GM12878 (cell line): ENCODE data around the gene GABBR2. TPM values are rescaled to one million over a fixed set of nuclear protein-coding genes. Genes with fewer than 3 reads are reported as not detected.

Experiments used
- ATAC-seq: fragments of 200-7000 bp; cut with Tn5 transposase; 3 replicates; pipeline ENCODE4 v1.9.1; 2020; ENCODE audit warnings: mild to moderate bottlenecking, moderate library complexity
- BruUV-seq: library from RNA; stranded (reverse); fragments of 400-500 nt; replicated peaks from 2 replicates; lab custom pipeline; 2021; lab: Mats Ljungman, UMichigan
- CTCF ChIA-PET: fragments of 300-600 bp; sonication (Branson Sonifier 250); formaldehyde crosslinking; extraction: SDS; loops from one replicate; lab custom pipeline; 2021; ENCODE audit warnings: inconsistent platforms; lab: Yijun Ruan, JAX
- POLR2A ChIA-PET: fragments of 350-600 bp; formaldehyde crosslinking; extraction: SDS; loops from one replicate; lab custom pipeline; 2021; ENCODE audit warnings: inconsistent platforms; lab: Charles Lee
- RAD21 ChIA-PET: fragments of 300-600 bp; sonication (Branson Sonifier 250); formaldehyde crosslinking; loops from one replicate; lab custom pipeline; 2023; ENCODE audit warnings: antibody characterized with exemption; ENCODE audit not compliant: unreplicated experiment; lab: Charles Lee
- SMC1A ChIA-PET: fragments of 300-600 bp; sonication (Branson Sonifier 250); formaldehyde crosslinking; loops from one replicate; lab custom pipeline; 2023; ENCODE audit not compliant: unreplicated experiment, uncharacterized antibody; lab: Charles Lee
- DNase-seq: peaks from one replicate; pipeline ENCODE4 v3.0.0-alpha.2; 2011; ENCODE audit warnings: low read depth, low spot score
- FAIRE-seq: peaks from 3 replicates; lab custom pipeline; 2011; peaks lifted over from hg19 to GRCh38; lab: Jason Lieb, UNC
- H2AFZ ChIP-seq: 2 replicates; pipeline ENCODE4 v1.6.0; 2011; ENCODE audit warnings: low read depth, low read length, control low read depth; ENCODE audit not compliant: control insufficient read depth
- H3K27ac ChIP-seq: 2 replicates; pipeline ENCODE4 v1.5.1; 2011; ENCODE audit warnings: control low read depth; ENCODE audit not compliant: control insufficient read depth, insufficient read depth
- H3K27me3 ChIP-seq, 2 experiments: replicated peaks in 1 of 2; 2 replicates each; pipeline versions ENCODE4 v1.6.0 to v1.6.1; 2011; ENCODE audit warnings: low read length in 1 of 2; ENCODE audit not compliant: control insufficient read depth in 2 of 2, insufficient read depth in 2 of 2
- H3K36me3 ChIP-seq, 2 experiments: 2 replicates each; pipeline ENCODE4 v1.5.1; 2011; ENCODE audit warnings: low read length in 1 of 2; ENCODE audit not compliant: control insufficient read depth in 2 of 2, insufficient read depth in 2 of 2
- H3K4me1 ChIP-seq: 2 replicates; pipeline ENCODE4 v1.6.1; 2011; ENCODE audit warnings: mild to moderate bottlenecking, low read length, moderate library complexity, mixed read lengths; ENCODE audit not compliant: control insufficient read depth, insufficient read depth
- H3K4me2 ChIP-seq: 2 replicates; pipeline ENCODE4 v1.6.0; 2011; ENCODE audit warnings: control low read depth; ENCODE audit not compliant: control insufficient read depth, insufficient read depth
- H3K4me3 ChIP-seq: fragments of 200-600 bp; sonication (generic); 2 replicates; pipeline ENCODE4 v1.5.1; 2016
- H3K79me2 ChIP-seq: 2 replicates; pipeline ENCODE4 v1.6.0; 2011; ENCODE audit warnings: low read length; ENCODE audit not compliant: control insufficient read depth, insufficient read depth
- H3K9ac ChIP-seq: 2 replicates; pipeline ENCODE4 v1.8.0; 2011; ENCODE audit warnings: low read length, control low read depth, mixed read lengths; ENCODE audit not compliant: control insufficient read depth, insufficient read depth
- H3K9me3 ChIP-seq: replicated peaks from 3 replicates; pipeline ENCODE4 v1.5.1; 2011; ENCODE audit warnings: mild to moderate bottlenecking, low read length; ENCODE audit not compliant: control insufficient read depth, insufficient read depth
- H4K20me1 ChIP-seq: 2 replicates; pipeline ENCODE4 v1.6.0; 2011; ENCODE audit not compliant: control insufficient read depth, insufficient read depth
- CREM ChIP-seq: IDR thresholded peaks from 2 replicates; pipeline ENCODE4 v1.6.1; 2014; ENCODE audit warnings: antibody characterized with exemption, low read depth
- DPF2 ChIP-seq: fragments of 450-650 bp; IDR thresholded peaks from 2 replicates; pipeline ENCODE4 v1.6.1; 2017; ENCODE audit warnings: mild to moderate bottlenecking
- JUNB ChIP-seq: IDR thresholded peaks from 2 replicates; pipeline ENCODE4 v1.6.1; 2016; ENCODE audit warnings: antibody characterized with exemption, mild to moderate bottlenecking
- KAT2A ChIP-seq: conservative IDR thresholded peaks from 2 replicates; pipeline ENCODE4 v1.6.1; 2011; ENCODE audit warnings: low read depth, low read length; ENCODE audit not compliant: control insufficient read depth
- KLF5 ChIP-seq: fragments of 450-650 bp; IDR thresholded peaks from 2 replicates; pipeline ENCODE4 v1.6.1; 2014; ENCODE audit warnings: mild to moderate bottlenecking; ENCODE audit not compliant: partially characterized antibody
- NKRF ChIP-seq: fragments of 450-650 bp; conservative IDR thresholded peaks from 2 replicates; pipeline ENCODE4 v1.6.1; 2017; ENCODE audit warnings: mild to moderate bottlenecking, moderate library complexity
- POLR2A ChIP-seq: IDR thresholded peaks from 2 replicates; pipeline ENCODE4 v1.6.1; 2011; ENCODE audit warnings: low read depth, mild to moderate bottlenecking, low read length
- RELA ChIP-seq: fragments of 450-650 bp; IDR thresholded peaks from 2 replicates; pipeline ENCODE4 v1.8.0; 2014; ENCODE audit warnings: borderline replicate concordance; ENCODE audit not compliant: partially characterized antibody
- SUPT20H ChIP-seq: IDR thresholded peaks from 2 replicates; pipeline ENCODE4 v1.6.1; 2011; ENCODE audit warnings: low read depth, mild to moderate bottlenecking, low read length, moderate library complexity, borderline replicate concordance; ENCODE audit not compliant: control insufficient read depth
- ZBTB33 ChIP-seq: fragments of 450-650 bp; IDR thresholded peaks from 2 replicates; pipeline ENCODE4 v1.6.1; 2017; ENCODE audit warnings: mild to moderate bottlenecking
- ZNF24 ChIP-seq: fragments of 450-650 bp; IDR thresholded peaks from 2 replicates; pipeline ENCODE4 v1.6.1; 2017; ENCODE audit warnings: antibody characterized with exemption, mild to moderate bottlenecking
- WGBS: methylation state at CpG from one replicate; pipeline ENCODE4 v1.1.6; 2016; ENCODE audit warnings: low lambda C conversion rate; ENCODE audit not compliant: insufficient replicate concordance, insufficient coverage; ENCODE audit errors: missing lambda C conversion rate; 5-methylcytosine and 5-hydroxymethylcytosine counted together
- in situ Hi-C: fragments of 300-500 bp; cut with MboI; formaldehyde crosslinking; loops from 9 replicates; pipeline ENCODE4 v1.14.3; 2018; ENCODE audit warnings: mixed read lengths
- intact Hi-C: fragments of 100-400 bp; cut with micrococcal nuclease; formaldehyde crosslinking; loops from one replicate; pipeline ENCODE4 v1.14.2; 2022; ENCODE audit not compliant: unreplicated experiment
- polyA plus RNA-seq, 11 experiments: library from polyadenylated mRNA; depleted of rRNA in 4 of 11; unstranded in 6 of 11; stranded (reverse) in 5 of 11; fragments of >200 nt; fragmentation: Nextera tagmentation in 4 of 11; fragmentation: Illumina TruSeq in 1 of 11; extraction: Ambion mirVana in 4 of 11; extraction: Trizol in 1 of 11; gene quantifications; 1 replicate in 1 of 11; 2 replicates in 10 of 11; pipeline versions ENCODE4 v1.2.1 to v1.2.3, GENCODE V29; 2011 to 2016; ENCODE audit warnings: inconsistent platforms in 2 of 11, missing spikeins in 2 of 11, low read depth in 1 of 11
- total RNA-seq, 4 experiments: library from RNA; depleted of rRNA in 3 of 4; stranded (reverse); fragments of >200 nt in 3 of 4; fragmentation: Illumina TruSeq in 1 of 4; extraction: Trizol in 1 of 4; gene quantifications; 2 replicates each; pipeline versions ENCODE4 v1.2.1 to v1.2.3, GENCODE V29; 2013 to 2021
- TF ChIP-seq, protein P1 (sequence below): IDR thresholded peaks from 2 replicates; pipeline ENCODE4 v1.6.1; 2011; ENCODE audit warnings: borderline replicate concordance, low read depth, mild to moderate bottlenecking, moderate library complexity, low read length; ENCODE audit not compliant: insufficient read depth, poor library complexity, severe bottlenecking
- TF ChIP-seq, protein P2 (sequence below): fragments of 450-650 bp; IDR thresholded peaks from 2 replicates; pipeline ENCODE4 v1.6.1; 2016; ENCODE audit warnings: mild to moderate bottlenecking

GABBR2 gene
- total and polyA plus RNA-seq, 10 of the 15 experiments (the other 5 are each of a cell fraction or from before 2014, with no cell fraction given) = 0.02 to 2.2 (median 0.06) TPM; not detected in 2

DNA sequence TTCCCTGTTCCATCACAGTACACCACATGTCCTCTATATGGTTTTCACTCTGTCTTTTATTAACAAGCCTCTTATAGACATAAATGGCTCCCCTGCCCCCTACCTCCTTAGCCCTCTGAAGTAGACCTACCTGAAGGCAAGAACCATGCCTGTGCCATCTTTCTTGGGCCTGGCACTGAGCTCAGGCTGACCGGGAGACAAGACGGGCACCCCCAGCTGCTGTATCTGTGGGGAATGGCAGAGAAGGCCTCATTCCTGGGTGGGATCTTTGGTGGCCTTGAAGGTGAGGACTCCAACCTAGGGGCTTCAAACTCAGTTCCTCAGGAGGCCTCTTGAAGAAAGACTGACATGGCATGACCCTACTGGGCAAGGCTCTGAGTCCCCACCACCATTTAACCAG is 109.9 kb downstream of the GABBR2 start:
- no peak for ATAC-seq
- SMC1A ChIA-PET = no interaction called here
- BruUV-seq = no TSS peak
- DNase-seq = no peak
- no peaks in the 10 kb centered on the region for H3K79me2 ChIP-seq
- H3K9me3 ChIP-seq = no peaks in the 10 kb centered on the region
- H3K4me1 ChIP-seq = no peaks in the 10 kb centered on the region
- 41% methylated on average over 2 of the region's 2 CpGs for WGBS
- TF ChIP-seq SUPT20H (no peak), ZNF24 (no peak), CREM (no peak), NKRF (no peak), KAT2A (no peak), RELA (no peak), POLR2A (no peak), JUNB (no peak), DPF2 (no peak), ZBTB33 (no peak), KLF5 (no peak)
- TF ChIP-seq, protein P1, sequence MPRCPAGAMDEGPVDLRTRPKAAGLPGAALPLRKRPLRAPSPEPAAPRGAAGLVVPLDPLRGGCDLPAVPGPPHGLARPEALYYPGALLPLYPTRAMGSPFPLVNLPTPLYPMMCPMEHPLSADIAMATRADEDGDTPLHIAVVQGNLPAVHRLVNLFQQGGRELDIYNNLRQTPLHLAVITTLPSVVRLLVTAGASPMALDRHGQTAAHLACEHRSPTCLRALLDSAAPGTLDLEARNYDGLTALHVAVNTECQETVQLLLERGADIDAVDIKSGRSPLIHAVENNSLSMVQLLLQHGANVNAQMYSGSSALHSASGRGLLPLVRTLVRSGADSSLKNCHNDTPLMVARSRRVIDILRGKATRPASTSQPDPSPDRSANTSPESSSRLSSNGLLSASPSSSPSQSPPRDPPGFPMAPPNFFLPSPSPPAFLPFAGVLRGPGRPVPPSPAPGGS = no peak
- TF ChIP-seq, protein P2, sequence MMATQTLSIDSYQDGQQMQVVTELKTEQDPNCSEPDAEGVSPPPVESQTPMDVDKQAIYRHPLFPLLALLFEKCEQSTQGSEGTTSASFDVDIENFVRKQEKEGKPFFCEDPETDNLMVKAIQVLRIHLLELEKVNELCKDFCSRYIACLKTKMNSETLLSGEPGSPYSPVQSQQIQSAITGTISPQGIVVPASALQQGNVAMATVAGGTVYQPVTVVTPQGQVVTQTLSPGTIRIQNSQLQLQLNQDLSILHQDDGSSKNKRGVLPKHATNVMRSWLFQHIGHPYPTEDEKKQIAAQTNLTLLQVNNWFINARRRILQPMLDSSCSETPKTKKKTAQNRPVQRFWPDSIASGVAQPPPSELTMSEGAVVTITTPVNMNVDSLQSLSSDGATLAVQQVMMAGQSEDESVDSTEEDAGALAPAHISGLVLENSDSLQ = no peak
- RAD21 ChIA-PET = no interaction called here
- H3K9ac ChIP-seq = no peak overlapping the region
- no peaks in the 10 kb centered on the region for H3K36me3 ChIP-seq
- no peak overlapping the region for H3K4me2 ChIP-seq
- POLR2A ChIA-PET = no interaction called here
- H3K27ac ChIP-seq = no peak overlapping the region
- no peak for FAIRE-seq
- no peak overlapping the region for H2AFZ ChIP-seq
- CTCF ChIA-PET = no interaction called here
- peaks cover 0 to 3% of the 10 kb centered on the region in 2 experiments; a peak in 1 of 4 replicates for H3K27me3 ChIP-seq
- no peaks in the 10 kb centered on the region for H4K20me1 ChIP-seq
- H3K4me3 ChIP-seq = no peak overlapping the region
- intact Hi-C loops (no loop called here), in situ Hi-C loops (no loop called here)
